NOMO-1 (cell line): ENCODE measurements around the gene SLCO1A2.

Experiments used
- DNase-seq, 2 experiments: peaks; one replicate each; lab custom pipeline; 2025; ENCODE audit not compliant: unreplicated experiment in 2 of 2; lab: John Stamatoyannopoulos, UW

The SLCO1A2 gene

GRCh38 chr12:21220266-21220665 is 114.5 kb downstream of the SLCO1A2 start:
- DNase-seq, result no peak

GRCh38 chr12:21219206-21219605 is 115.5 kb downstream of the SLCO1A2 start:
- no peak for DNase-seq
